Esophagus (tissue), 2 donors: ENCODE results near the gene PCMTD2. TPM values are rescaled to one million over a fixed set of nuclear protein-coding genes. Genes with fewer than 3 reads are reported as not detected.

Source experiments
- H3K27ac ChIP-seq, 2 donors: one replicate each; pipeline ENCODE4 v1.5.1; 2013; ENCODE audit warnings: low read depth in 2 of 2, mild to moderate bottlenecking in 2 of 2, inconsistent platforms in 1 of 2, low read length in 1 of 2, moderate library complexity in 1 of 2
- H3K27me3 ChIP-seq, 2 donors: one replicate each; pipeline ENCODE4 v1.6.1; 2013; ENCODE audit warnings: low read length in 2 of 2, control low read depth in 1 of 2, mild to moderate bottlenecking in 1 of 2; ENCODE audit not compliant: insufficient read depth in 2 of 2, control insufficient read depth in 1 of 2
- H3K36me3 ChIP-seq, 2 donors: one replicate each; pipeline ENCODE4 v1.6.1; 2013; ENCODE audit warnings: low read length in 1 of 2; ENCODE audit not compliant: control insufficient read depth in 2 of 2, insufficient read depth in 2 of 2
- H3K4me1 ChIP-seq, 2 donors: one replicate each; pipeline ENCODE4 v1.6.1; 2013; ENCODE audit warnings: low read length in 1 of 2; ENCODE audit not compliant: control insufficient read depth in 2 of 2, insufficient read depth in 2 of 2
- H3K4me3 ChIP-seq, 2 donors: one replicate each; pipeline ENCODE4 v1.5.1; 2013; ENCODE audit warnings: low read length in 2 of 2, mild to moderate bottlenecking in 2 of 2, low read depth in 1 of 2, moderate library complexity in 1 of 2
- H3K9me3 ChIP-seq, 2 donors: one replicate each; pipeline ENCODE4 v1.6.1; 2013; ENCODE audit warnings: mild to moderate bottlenecking in 2 of 2, low read depth in 1 of 2, low read length in 1 of 2, moderate library complexity in 1 of 2; ENCODE audit not compliant: control insufficient read depth in 2 of 2, insufficient read depth in 1 of 2
- WGBS, 2 donors: extraction: QIAGEN DNeasy Blood & Tissue Kit; methylation state at CpG; one replicate each; pipeline ENCODE4 v1.1.7; 2013; 5-methylcytosine and 5-hydroxymethylcytosine counted together
- polyA plus RNA-seq, 2 donors: library from polyadenylated mRNA; stranded (reverse); fragments of 200-250 nt; gene quantifications; one replicate each; pipeline ENCODE4 v1.2.3, GENCODE V29; 2013
- donor health status: healthy with polysubstance abuse.
- donor health status: Bipolar disorder and iron deficiency.

Gene PCMTD2
- polyA plus RNA-seq, 2 donors = 13.4 to 22.0 TPM

- Histone ChIP-seq H3K4me1 (no peaks in the 10 kb centered on the region), H3K36me3 (no peaks in the 10 kb centered on the region), H3K4me3 (no peak overlapping the region), H3K9me3 (no peaks in the 10 kb centered on the region), H3K27ac (no peak overlapping the region), H3K27me3 (no peaks in the 10 kb centered on the region)
- WGBS, 2 donors = 91% methylated on average over 17 of the region's 17 CpGs
Measured at GRCh38 chr20:64237316-64237715, 18.2 kb upstream of the PCMTD2 start.

DNA sequence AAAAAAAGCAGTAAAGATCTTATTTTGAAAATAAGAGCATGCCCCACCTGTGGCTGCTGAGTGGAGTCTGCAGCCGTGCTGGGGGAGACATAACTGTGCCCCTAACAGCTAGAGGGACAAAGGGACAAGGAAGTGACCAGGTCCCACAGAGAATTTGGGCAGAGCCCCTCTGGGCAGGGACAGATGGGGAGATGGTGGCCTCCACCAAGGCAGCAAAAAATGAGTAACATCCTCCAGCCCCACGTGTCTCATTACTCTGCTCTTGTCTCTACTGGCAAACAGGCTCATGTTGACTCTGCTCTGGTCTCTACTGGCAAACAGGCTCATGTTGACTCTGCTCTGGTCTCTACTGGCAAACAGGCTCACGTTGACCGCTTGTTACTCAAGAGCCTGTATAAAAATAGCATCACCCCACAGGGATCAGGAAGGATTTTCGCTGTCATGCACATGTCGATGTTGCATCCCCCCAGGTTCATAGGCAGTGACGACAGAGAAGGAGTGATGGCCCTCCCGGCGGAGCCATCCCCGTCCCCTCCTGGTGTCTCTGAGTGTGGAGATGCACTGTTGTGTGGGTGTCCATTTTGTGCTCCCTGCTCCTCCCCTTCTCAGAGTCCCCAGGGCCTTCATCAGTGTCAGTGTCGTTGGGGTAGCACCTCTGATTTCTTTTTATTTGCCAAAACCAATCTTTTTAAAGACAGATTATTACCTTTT, 17.3 kb upstream of the PCMTD2 start:
- H3K4me1 ChIP-seq = no peaks in the 10 kb centered on the region
- no peak overlapping the region for H3K4me3 ChIP-seq
- 68 to 71% methylated on average over 11 of the region's 11 CpGs for WGBS, 2 donors
- H3K27me3 ChIP-seq = no peaks in the 10 kb centered on the region
- no peaks in the 10 kb centered on the region for H3K36me3 ChIP-seq
- H3K9me3 ChIP-seq = no peaks in the 10 kb centered on the region
- H3K27ac ChIP-seq = no peak overlapping the region

DNA sequence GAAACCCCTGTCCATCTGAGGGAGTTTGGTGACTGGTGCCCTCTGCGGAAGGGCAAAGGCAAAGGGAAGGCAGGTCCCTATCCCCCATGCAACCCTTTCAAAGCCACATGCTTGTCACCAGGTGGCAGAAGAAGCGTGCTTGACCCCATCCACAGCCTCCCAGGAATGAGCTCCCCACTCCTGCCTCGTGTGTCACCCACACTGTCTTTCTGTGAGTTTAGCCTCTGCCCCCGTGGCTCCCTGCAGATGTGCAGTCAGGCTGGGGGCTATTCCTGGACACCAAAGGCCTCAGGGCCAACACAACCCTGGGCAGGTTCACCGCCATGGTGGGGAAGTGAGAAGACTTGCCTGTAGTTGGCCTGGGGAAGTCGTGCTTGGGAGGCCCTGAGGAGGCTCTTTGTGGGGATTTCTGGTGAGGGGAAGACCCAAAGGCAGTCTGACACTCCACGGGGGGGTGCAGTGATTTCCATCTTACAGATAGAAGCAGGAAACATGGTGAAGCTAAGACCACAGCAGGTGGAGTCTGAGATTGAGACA, 16.6 kb upstream of the PCMTD2 start:
- no peaks in the 10 kb centered on the region for H3K4me1 ChIP-seq
- 64 to 69% methylated on average over 7 of the region's 7 CpGs for WGBS, 2 donors
- H3K4me3 ChIP-seq = no peak overlapping the region
- H3K27ac ChIP-seq = no peak overlapping the region
- H3K36me3 ChIP-seq = no peaks in the 10 kb centered on the region
- no peaks in the 10 kb centered on the region for H3K27me3 ChIP-seq
- H3K9me3 ChIP-seq = no peaks in the 10 kb centered on the region

- 86 to 92% methylated on average over 19 of the region's 19 CpGs for WGBS, 2 donors
- no peak overlapping the region for H3K4me3 ChIP-seq
- H3K9me3 ChIP-seq = no peaks in the 10 kb centered on the region
- no peaks in the 10 kb centered on the region for H3K4me1 ChIP-seq
- no peaks in the 10 kb centered on the region for H3K27me3 ChIP-seq
- no peaks in the 10 kb centered on the region for H3K36me3 ChIP-seq
- no peak overlapping the region for H3K27ac ChIP-seq
Measured at GRCh38 chr20:64239449-64240242, 15.9 kb upstream of the PCMTD2 start.

- Histone ChIP-seq H3K27ac (no peak overlapping the region), H3K27me3 (no peaks in the 10 kb centered on the region), H3K4me1 (no peaks in the 10 kb centered on the region), H3K9me3 (no peaks in the 10 kb centered on the region), H3K36me3 (no peaks in the 10 kb centered on the region), H3K4me3 (no peak overlapping the region)
- 88 to 91% methylated on average over 26 of the region's 26 CpGs for WGBS, 2 donors
Measured at GRCh38 chr20:64240243-64241015, 15.1 kb upstream of the PCMTD2 start.

- Histone ChIP-seq H3K4me3 (no peak overlapping the region), H3K27ac (no peak overlapping the region), H3K4me1 (no peaks in the 10 kb centered on the region), H3K36me3 (no peaks in the 10 kb centered on the region), H3K27me3 (no peaks in the 10 kb centered on the region), H3K9me3 (no peaks in the 10 kb centered on the region)
- 74 to 80% methylated on average over 8 of the region's 8 CpGs for WGBS, 2 donors
Measured at GRCh38 chr20:64241061-64241460, 14.5 kb upstream of the PCMTD2 start.

- WGBS, 2 donors = 80 to 83% methylated on average over 19 of the region's 19 CpGs
- Histone ChIP-seq H3K27ac (no peak overlapping the region), H3K9me3 (no peaks in the 10 kb centered on the region), H3K27me3 (no peaks in the 10 kb centered on the region), H3K36me3 (no peaks in the 10 kb centered on the region), H3K4me1 (no peaks in the 10 kb centered on the region), H3K4me3 (no peak overlapping the region)
Measured at GRCh38 chr20:64242003-64242796, 13.3 kb upstream of the PCMTD2 start.

- 75% methylated on average over 4 of the region's 4 CpGs for WGBS, 2 donors
- Histone ChIP-seq H3K27ac (no peak overlapping the region), H3K9me3 (no peaks in the 10 kb centered on the region), H3K4me3 (no peak overlapping the region), H3K36me3 (no peaks in the 10 kb centered on the region), H3K4me1 (no peaks in the 10 kb centered on the region), H3K27me3 (no peaks in the 10 kb centered on the region)
Measured at GRCh38 chr20:64242797-64243475, 12.6 kb upstream of the PCMTD2 start.
